MM.1S (cell line): ENCODE data around the gene CHN2.

ENCODE experiments used
- EZH2phosphoT487 ChIP-seq: fragments of 300-600 bp; sonication (generic); IDR thresholded peaks from 2 replicates; pipeline ENCODE4 v1.6.1; 2018; ENCODE audit warnings: antibody characterized with exemption, low read length
- TF ChIP-seq, protein P1 (sequence below): fragments of 300-600 bp; sonication (generic); IDR thresholded peaks from 2 replicates; pipeline ENCODE4 v1.5.1; 2016; ENCODE audit warnings: antibody characterized with exemption, low read length, mixed read lengths

DNA sequence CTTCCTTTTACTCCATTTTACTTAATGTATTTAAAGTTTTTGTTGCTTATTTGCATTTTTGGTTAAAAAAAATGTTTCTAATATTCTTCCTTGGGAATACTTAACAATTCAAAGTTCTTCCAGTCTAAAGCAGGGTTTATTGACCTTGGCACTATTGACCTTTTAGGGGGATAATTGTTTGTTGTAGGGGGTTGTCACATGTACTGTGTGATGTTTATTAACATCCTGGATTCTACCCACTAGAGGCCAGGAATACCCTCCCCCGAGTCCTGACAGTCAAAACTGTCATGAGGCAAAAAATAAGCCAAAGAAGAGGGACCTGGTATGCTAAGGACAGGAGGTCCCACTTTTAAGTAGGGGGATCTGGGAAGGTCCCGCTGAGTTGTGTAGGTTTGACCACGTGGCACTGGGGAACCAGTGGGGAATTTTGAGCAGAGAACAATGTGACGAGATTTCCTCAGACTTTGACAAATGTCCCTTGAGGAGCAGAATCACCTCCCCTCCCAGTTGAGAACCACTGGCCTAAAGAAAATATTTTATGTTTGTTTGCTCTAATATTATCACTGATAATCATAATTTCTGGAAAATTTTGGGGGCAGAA is 190.7 kb downstream of the CHN2 start:
- TF ChIP-seq, protein P1, sequence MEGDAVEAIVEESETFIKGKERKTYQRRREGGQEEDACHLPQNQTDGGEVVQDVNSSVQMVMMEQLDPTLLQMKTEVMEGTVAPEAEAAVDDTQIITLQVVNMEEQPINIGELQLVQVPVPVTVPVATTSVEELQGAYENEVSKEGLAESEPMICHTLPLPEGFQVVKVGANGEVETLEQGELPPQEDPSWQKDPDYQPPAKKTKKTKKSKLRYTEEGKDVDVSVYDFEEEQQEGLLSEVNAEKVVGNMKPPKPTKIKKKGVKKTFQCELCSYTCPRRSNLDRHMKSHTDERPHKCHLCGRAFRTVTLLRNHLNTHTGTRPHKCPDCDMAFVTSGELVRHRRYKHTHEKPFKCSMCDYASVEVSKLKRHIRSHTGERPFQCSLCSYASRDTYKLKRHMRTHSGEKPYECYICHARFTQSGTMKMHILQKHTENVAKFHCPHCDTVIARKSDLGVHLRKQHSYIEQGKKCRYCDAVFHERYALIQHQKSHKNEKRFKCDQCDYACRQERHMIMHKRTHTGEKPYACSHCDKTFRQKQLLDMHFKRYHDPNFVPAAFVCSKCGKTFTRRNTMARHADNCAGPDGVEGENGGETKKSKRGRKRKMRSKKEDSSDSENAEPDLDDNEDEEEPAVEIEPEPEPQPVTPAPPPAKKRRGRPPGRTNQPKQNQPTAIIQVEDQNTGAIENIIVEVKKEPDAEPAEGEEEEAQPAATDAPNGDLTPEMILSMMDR = no peak
- TF ChIP-seq EZH2phosphoT487 = no peak
